Hepatocyte (in vitro differentiated cells): Measurements from ENCODE around the gene USP32.

Experiments
- CTCF ChIP-seq: fragments of 200-600 bp; sonication (generic); IDR thresholded peaks from 2 replicates; pipeline ENCODE4 v1.5.1; 2016; ENCODE audit warnings: antibody characterized with exemption, mild to moderate bottlenecking; ENCODE audit not compliant: poor library complexity
- EZH2 ChIP-seq: fragments of 200-600 bp; sonication (generic); IDR thresholded peaks from 2 replicates; pipeline ENCODE4 v1.6.1; 2016; ENCODE audit warnings: antibody characterized with exemption, mild to moderate bottlenecking, borderline replicate concordance
- EZH2phosphoT487 ChIP-seq: fragments of 200-600 bp; sonication (generic); IDR thresholded peaks from one replicate; pipeline ENCODE4 v1.6.1; 2018; ENCODE audit warnings: antibody characterized with exemption, mild to moderate bottlenecking, low read depth, moderate library complexity; ENCODE audit not compliant: unreplicated experiment, severe bottlenecking

- no peak for TF ChIP-seq CTCF
- TF ChIP-seq EZH2 = no peak
- TF ChIP-seq EZH2phosphoT487 = no peak
Observed at GRCh38 chr17:60146206-60146605, 245.7 kb downstream of the USP32 start.
